T-helper 1 cell treated with Interleukin-12 subunit alpha and Interleukin-12 subunit beta and Interleukin-4 antibody, amounts not matched to agents 30 μg/mL and 1 μg/mL, for 36 hours (primary cell): Measurements from ENCODE around the gene SH2D4B.

Experiments used
- H3K27ac Mint-ChIP-seq: one replicate; pipeline ENCODE4 v1.8.0; 2021; ENCODE audit warnings: mild to moderate bottlenecking, mixed read lengths
- H3K27me3 Mint-ChIP-seq: one replicate; pipeline ENCODE4 v1.8.0; 2021; ENCODE audit warnings: low read depth, mixed read lengths
- H3K36me3 Mint-ChIP-seq: one replicate; pipeline ENCODE4 v1.8.0; 2021; ENCODE audit warnings: low read depth, mixed read lengths
- H3K4me1 Mint-ChIP-seq: one replicate; pipeline ENCODE4 v1.8.0; 2021; ENCODE audit warnings: low read depth, mixed read lengths
- H3K4me3 Mint-ChIP-seq: one replicate; pipeline ENCODE4 v1.8.0; 2021; ENCODE audit warnings: mild to moderate bottlenecking, moderate library complexity, mixed read lengths
- H3K9me3 Mint-ChIP-seq: one replicate; pipeline ENCODE4 v1.8.0; 2021; ENCODE audit warnings: mixed read lengths

The SH2D4B gene

DNA sequence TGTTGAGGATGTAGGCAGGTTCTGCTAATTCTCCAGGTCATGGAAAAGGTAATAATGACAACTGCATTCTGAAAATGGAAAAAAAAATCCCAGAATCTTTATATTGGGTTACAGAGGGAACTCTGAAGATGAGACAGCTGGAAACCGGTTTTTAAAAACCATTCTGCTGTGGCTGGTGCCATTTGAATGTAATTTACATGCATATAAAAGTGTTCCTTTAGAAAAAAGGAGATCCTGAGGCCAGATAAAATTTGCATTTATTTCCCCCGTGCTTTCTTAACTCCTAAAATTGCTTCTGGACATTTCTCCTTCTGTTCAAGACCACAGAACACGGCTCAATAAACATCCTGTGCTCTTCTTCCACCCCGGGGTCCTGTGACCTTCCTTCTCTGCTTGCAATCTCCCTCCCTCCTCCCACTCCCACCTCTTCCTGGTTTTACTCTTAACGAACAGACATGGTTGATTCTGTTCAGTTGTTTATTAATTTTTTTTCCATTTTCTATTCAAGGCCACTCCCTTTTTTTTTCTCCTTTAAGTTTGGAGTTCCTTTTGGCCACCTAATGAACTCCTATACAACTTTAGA, 41.6 kb downstream of the SH2D4B start:
- Mint-ChIP-seq H3K36me3 (no peaks in the 10 kb centered on the region), H3K27ac (no peak overlapping the region), H3K4me3 (no peak overlapping the region), H3K9me3 (peaks cover 4% of the 10 kb centered on the region), H3K27me3 (peaks cover 25% of the 10 kb centered on the region), H3K4me1 (peaks cover 4% of the 10 kb centered on the region)

DNA sequence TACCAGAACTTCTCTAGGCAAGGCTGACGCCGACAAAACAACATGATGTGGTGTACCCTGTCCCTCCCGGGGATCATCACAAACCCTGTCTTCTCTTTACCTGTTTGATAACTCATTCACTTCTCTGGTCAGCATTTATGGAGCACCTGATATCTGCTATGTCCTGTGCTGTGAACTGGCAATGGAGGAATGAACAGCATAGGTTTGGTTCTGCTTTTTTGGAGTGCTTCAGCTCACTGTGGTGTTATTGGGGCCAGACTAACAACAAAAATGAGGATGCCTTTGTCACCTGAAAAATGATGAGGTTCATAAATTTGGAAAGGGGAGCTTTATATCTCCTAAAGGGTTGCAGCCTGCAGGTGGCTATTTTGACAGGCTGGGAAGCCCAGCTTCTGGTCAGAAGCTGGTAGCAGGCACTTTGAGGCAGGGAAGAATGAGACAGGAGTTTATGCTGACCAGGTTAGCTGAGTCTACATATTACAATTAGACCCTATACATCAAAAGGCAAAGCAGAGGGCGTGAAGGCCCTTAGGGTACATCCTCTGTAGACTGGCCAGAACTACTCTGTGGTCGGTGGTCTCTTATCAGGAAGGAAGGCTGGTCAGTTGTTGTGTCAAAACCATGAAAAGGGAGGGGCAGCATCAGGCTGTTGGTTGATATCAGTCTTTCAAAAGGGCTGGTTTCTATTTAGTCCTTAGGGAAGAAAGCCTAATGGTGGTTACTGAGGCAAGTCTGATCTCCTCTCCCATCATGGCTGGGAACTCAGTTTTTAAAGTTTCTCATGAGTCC, 42.3 kb downstream of the SH2D4B start:
- peaks cover 28% of the 10 kb centered on the region for H3K27me3 Mint-ChIP-seq
- no peak overlapping the region for H3K4me3 Mint-ChIP-seq
- peaks cover 4% of the 10 kb centered on the region for H3K9me3 Mint-ChIP-seq
- H3K36me3 Mint-ChIP-seq: no peaks in the 10 kb centered on the region
- peaks cover 4% of the 10 kb centered on the region for H3K4me1 Mint-ChIP-seq
- H3K27ac Mint-ChIP-seq: no peak overlapping the region

DNA sequence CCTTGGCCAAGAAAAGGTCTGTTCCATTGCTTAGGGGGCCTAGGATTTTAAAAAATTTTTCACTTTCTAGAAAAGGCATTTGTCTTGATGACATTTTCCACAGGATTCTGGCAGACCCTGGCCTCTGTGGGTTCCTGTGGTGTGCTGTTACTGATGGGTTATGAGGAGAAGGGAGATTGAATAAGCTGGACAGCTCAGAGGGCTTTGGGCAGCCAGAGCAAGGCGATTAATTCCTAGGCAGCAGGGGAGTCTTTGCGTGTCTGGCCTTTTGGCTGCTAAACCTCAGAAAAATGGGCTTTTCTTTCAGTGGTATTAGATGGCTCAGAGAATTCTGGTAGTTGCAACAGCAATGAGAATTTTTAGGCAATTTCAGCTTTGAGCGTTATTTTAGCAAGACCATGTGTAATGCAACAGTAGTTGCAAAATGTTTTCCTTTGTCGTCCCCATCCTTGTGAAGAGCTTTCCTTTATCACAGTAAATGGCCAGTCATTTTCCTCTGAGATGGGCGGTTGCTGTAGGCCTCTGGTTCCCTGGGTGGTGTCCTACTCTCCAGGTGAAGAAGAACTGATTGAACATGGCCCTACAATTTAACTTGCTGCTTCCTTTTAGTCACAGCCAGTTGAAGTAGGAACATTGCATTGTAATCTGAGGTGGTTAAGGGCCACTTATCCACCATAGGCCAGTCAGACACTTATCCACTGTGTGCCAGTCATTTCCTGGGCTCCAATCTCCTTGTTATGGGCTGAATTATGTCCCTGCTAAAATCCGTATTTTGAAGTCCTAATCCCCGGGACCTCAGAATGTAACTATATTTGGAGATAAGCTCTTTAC, 43.2 kb downstream of the SH2D4B start:
- Mint-ChIP-seq H3K27ac (no peak overlapping the region), H3K36me3 (no peaks in the 10 kb centered on the region), H3K4me3 (no peak overlapping the region), H3K9me3 (peaks cover 4% of the 10 kb centered on the region), H3K4me1 (peaks cover 4% of the 10 kb centered on the region), H3K27me3 (peaks cover 28% of the 10 kb centered on the region)

- no peaks in the 10 kb centered on the region for H3K36me3 Mint-ChIP-seq
- peaks cover 4% of the 10 kb centered on the region for H3K4me1 Mint-ChIP-seq
- peaks cover 4% of the 10 kb centered on the region for H3K9me3 Mint-ChIP-seq
Observed at GRCh38 chr10:80581469-80581835, 43.8 kb downstream of the SH2D4B start.

GRCh38 chr10:80582286-80582960, 44.7 kb downstream of the SH2D4B start:
- Mint-ChIP-seq H3K4me3 (no peak overlapping the region), H3K36me3 (no peaks in the 10 kb centered on the region), H3K4me1 (peaks cover 4% of the 10 kb centered on the region), H3K27me3 (peaks cover 28% of the 10 kb centered on the region), H3K27ac (no peak overlapping the region), H3K9me3 (no peaks in the 10 kb centered on the region)

More at GRCh38 chr10:80581469-80581835, 43.8 kb downstream of the SH2D4B start:
- H3K27me3 Mint-ChIP-seq: peaks cover 28% of the 10 kb centered on the region
- no peak overlapping the region for H3K4me3 Mint-ChIP-seq
- H3K27ac Mint-ChIP-seq: no peak overlapping the region

- Mint-ChIP-seq H3K27me3 (peaks cover 25% of the 10 kb centered on the region), H3K9me3 (no peaks in the 10 kb centered on the region), H3K27ac (no peak overlapping the region), H3K4me1 (peaks cover under 1% of the 10 kb centered on the region), H3K4me3 (no peak overlapping the region), H3K36me3 (no peaks in the 10 kb centered on the region)
Observed at GRCh38 chr10:80583685-80584084, 46.0 kb downstream of the SH2D4B start.

GRCh38 chr10:80585812-80586211, 48.1 kb downstream of the SH2D4B start:
- no peak overlapping the region for H3K4me3 Mint-ChIP-seq
- H3K27me3 Mint-ChIP-seq: peaks cover 16% of the 10 kb centered on the region
- H3K9me3 Mint-ChIP-seq: no peaks in the 10 kb centered on the region
- no peaks in the 10 kb centered on the region for H3K36me3 Mint-ChIP-seq
- H3K27ac Mint-ChIP-seq: no peak overlapping the region
- H3K4me1 Mint-ChIP-seq: peaks cover 1% of the 10 kb centered on the region

DNA sequence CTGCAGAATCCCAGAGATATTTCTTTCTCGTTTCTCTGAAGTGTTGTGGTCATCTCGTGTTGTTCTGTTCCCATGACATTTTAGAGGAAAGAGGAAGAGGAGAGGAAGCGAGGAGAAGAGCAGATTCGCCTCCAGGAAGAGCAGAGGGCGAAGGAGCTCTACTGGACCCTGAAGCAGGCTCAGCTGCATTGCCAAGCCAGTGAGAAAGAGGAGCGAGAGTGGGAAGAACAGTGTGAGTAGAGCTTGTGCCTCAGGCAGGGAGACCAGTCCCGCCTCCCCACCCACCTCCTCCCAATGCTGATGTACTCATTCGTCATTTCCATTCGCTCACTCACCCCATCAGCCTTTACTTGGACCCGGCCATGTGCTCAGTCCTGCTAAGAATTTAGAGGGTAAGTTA, 50.8 kb downstream of the SH2D4B start:
- Mint-ChIP-seq H3K4me3 (no peak overlapping the region), H3K4me1 (peaks cover 1% of the 10 kb centered on the region), H3K36me3 (no peaks in the 10 kb centered on the region), H3K27me3 (peaks cover 13% of the 10 kb centered on the region), H3K27ac (no peak overlapping the region), H3K9me3 (no peaks in the 10 kb centered on the region)

DNA sequence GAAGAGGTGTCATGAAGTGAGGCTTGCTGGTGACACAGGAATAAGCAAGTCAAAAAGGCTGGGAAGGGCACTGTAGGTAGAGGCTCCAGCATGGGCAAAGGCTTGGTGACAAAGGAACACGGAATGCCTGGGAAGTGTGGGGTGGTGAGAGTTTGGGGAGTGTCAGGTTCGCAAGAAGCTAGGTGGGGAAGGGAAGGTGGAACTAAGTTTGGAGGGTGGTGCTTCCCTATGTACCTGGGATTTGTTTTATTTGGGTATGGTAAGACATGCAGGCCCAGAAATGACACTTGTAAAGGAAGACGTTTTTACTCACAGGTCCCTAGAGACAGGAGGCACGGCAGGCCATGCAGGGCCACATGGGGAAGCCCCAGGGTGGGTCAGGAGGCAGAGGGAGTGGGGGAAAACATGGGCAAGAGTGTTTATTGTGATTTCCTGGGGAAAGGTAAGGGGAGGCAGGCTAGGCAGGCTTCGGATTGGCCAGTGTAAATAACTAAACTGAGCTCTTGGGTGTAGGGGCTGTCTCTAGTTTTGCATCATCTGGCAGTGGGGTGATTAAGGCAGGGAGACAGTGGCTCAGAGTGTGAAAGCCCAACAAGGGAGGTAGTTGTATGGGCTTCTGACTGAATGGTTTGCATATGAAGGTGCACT, 52.1 kb downstream of the SH2D4B start:
- no peak overlapping the region for H3K4me3 Mint-ChIP-seq
- no peaks in the 10 kb centered on the region for H3K36me3 Mint-ChIP-seq
- H3K9me3 Mint-ChIP-seq: no peaks in the 10 kb centered on the region
- no peak overlapping the region for H3K27ac Mint-ChIP-seq
- peaks cover 1% of the 10 kb centered on the region for H3K4me1 Mint-ChIP-seq
- H3K27me3 Mint-ChIP-seq: peaks cover 3% of the 10 kb centered on the region

- Mint-ChIP-seq H3K4me1 (peaks cover 1% of the 10 kb centered on the region), H3K27me3 (peaks cover 3% of the 10 kb centered on the region), H3K27ac (no peak overlapping the region), H3K36me3 (no peaks in the 10 kb centered on the region), H3K9me3 (no peaks in the 10 kb centered on the region), H3K4me3 (no peak overlapping the region)
Observed at GRCh38 chr10:80590585-80591125, 53.0 kb downstream of the SH2D4B start.

DNA sequence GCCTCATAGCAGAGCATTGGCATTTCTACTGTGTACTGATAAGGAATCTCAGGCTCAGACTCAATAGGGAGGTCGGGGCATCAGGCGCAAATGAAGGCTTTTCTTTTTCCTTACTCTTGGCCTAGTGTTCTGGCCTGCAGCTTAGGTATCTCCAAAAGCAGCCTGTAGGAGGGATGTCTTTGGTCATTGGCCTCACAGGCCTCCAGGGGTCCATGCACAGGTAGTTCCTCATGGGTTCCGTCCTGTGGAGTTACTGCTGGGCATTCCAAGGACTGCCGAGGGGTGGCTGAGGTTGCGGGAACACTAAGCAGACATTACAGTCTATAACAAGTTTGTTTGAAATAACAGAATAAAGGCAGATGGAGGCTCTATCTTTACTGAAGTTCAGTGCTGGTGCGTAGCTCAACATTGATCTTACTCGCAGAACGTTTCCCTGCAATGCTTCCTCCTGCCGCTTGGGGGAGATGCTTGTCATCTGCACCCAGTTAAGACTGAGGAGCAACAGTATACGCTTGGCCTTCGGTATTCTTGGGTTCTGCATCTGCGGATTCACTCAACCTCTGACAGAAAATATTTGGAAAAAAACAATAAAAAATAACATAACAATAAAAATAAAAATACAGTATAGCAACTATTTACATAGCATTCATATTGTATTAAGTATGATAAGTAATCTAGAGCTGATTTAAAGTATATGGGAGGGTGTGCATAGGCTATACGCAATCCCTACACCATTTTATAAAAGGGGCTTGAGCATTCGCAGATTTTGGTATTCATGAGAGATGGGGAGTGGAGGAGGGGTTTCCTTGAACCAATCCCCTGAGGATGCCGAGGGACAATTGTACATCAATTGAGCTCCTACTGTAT, 58.9 kb downstream of the SH2D4B start:
- Mint-ChIP-seq H3K9me3 (no peaks in the 10 kb centered on the region), H3K4me3 (no peak overlapping the region), H3K27me3 (peaks cover 4% of the 10 kb centered on the region), H3K4me1 (no peaks in the 10 kb centered on the region), H3K27ac (no peak overlapping the region), H3K36me3 (no peaks in the 10 kb centered on the region)

- Mint-ChIP-seq H3K27me3 (peaks cover 4% of the 10 kb centered on the region), H3K4me1 (no peaks in the 10 kb centered on the region), H3K36me3 (no peaks in the 10 kb centered on the region), H3K27ac (no peak overlapping the region), H3K9me3 (no peaks in the 10 kb centered on the region), H3K4me3 (no peak overlapping the region)
Observed at GRCh38 chr10:80598084-80598798, 60.5 kb downstream of the SH2D4B start.

DNA sequence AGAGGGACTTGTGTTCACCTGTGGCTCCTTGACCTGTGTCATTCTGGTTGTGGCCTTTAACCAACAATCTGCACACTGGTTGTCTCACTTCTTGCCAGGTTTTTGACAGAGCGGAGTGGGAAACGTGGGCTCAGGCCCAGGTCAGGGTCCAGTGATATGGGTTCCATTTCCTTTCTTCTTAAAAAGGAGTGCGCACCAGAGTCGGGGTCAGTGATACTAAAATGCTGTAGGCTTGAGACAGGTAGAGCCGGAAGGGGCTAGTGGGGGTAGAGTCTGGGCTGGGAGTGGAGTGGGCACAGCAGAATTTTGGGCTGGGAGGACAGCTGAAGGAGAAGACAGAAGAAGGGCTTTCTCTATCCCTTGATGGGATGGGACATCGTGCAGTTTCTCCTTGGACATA, 61.2 kb downstream of the SH2D4B start:
- Mint-ChIP-seq H3K27me3 (peaks cover 4% of the 10 kb centered on the region), H3K4me3 (no peak overlapping the region), H3K9me3 (no peaks in the 10 kb centered on the region), H3K36me3 (no peaks in the 10 kb centered on the region), H3K4me1 (no peaks in the 10 kb centered on the region), H3K27ac (no peak overlapping the region)
